ENCODE measurements around the gene GJC2. TPM values are rescaled to one million over a fixed set of nuclear protein-coding genes. Genes with fewer than 3 reads are reported as not detected.

The GJC2 gene
- total and polyA plus RNA-seq, 3 donors from 2014 or later, result 2.0 to 4.2 (median 2.6) TPM

DNA sequence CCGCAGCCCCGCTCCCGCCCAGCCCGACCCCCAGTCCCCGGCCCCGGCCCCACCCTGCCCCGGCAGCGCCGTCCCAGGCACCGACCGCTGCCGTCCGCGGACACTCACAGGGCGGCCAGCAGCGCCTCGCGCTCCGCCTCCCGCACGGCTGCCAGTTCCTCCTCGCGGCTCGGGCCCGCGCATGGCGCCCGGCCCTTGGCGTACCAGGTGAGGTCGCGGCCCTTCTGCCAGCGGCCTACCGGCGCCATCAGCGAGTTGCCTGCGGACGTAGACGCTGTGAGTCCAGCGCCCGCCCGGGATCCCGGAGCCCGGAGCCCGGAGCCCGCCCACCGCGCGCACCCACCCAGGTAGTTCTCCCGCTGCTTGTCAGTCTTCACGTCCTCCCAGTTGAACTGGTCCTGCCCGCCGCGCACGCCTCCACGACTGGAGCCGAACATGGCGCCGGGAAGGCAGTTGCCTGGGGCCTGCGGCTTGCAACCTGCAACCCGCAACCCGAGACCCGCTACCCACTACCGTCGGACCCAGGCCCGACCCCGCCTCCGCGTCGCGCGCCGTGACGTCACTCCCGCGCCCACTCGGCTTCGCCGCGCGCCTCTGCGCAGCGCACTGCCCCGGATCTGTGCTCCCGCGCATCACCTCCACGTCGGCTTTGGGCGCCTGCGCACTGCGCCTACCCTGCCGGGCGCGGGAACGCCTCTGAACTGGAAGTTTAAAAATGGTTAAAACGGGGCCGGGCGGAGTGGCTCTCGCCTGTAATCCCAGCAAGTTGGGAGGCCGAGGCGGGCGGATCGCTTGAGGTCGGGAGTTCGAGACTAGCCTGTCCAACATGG lies 46.7 kb upstream of the GJC2 start, which contains the start of gene C1orf35:
TSS of gene C1orf35 (minus strand) at position 535 of the 830 bp plus-strand sequence. CDS start at position 437, 98 bp downstream.
- no peaks in the 10 kb centered on the region for H3K9me3 ChIP-seq
- H3K4me3 ChIP-seq, result peak within 1 kb of the TSS; percentile 98
- no peaks in the 10 kb centered on the region for H3K27me3 ChIP-seq
- DNase-seq, result peak; percentile 94
- intact Hi-C loops (cut with DNase I; ENCODE audit: low total_unique reads), result no loop called here
- peaks cover 16% of the 10 kb centered on the region for H3K4me1 ChIP-seq
- TF ChIP-seq, protein P1, sequence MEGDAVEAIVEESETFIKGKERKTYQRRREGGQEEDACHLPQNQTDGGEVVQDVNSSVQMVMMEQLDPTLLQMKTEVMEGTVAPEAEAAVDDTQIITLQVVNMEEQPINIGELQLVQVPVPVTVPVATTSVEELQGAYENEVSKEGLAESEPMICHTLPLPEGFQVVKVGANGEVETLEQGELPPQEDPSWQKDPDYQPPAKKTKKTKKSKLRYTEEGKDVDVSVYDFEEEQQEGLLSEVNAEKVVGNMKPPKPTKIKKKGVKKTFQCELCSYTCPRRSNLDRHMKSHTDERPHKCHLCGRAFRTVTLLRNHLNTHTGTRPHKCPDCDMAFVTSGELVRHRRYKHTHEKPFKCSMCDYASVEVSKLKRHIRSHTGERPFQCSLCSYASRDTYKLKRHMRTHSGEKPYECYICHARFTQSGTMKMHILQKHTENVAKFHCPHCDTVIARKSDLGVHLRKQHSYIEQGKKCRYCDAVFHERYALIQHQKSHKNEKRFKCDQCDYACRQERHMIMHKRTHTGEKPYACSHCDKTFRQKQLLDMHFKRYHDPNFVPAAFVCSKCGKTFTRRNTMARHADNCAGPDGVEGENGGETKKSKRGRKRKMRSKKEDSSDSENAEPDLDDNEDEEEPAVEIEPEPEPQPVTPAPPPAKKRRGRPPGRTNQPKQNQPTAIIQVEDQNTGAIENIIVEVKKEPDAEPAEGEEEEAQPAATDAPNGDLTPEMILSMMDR (IDR thresholded peaks at IDR 0.05), result peak in 1 of 3 experiments; percentile 20
- peak; percentile 18 for TF ChIP-seq POLR2A (IDR thresholded peaks at IDR 0.05)
- peak within 1 kb of the TSS; percentile 90 to 93 for H3K27ac ChIP-seq
- no peaks in the 10 kb centered on the region for H3K36me3 ChIP-seq (ENCODE audit: low read depth, missing control alignments)
- 1% methylated on average over 22 to 75 of the region's 104 CpGs for WGBS, 2 donors

- Histone ChIP-seq H3K27ac (no peak overlapping the region), H3K27me3 (no peaks in the 10 kb centered on the region), H3K9me3 (no peaks in the 10 kb centered on the region), H3K36me3 (ENCODE audit: low read depth, missing control alignments) (no peaks in the 10 kb centered on the region), H3K4me1 (peaks cover 23% of the 10 kb centered on the region), H3K4me3 (no peak overlapping the region)
- intact Hi-C loops (cut with DNase I; ENCODE audit: low total_unique reads), result no loop called here
- 72 to 73% methylated on average over 6 to 7 of the region's 7 CpGs for WGBS, 2 donors
- TF ChIP-seq, protein P1 (IDR thresholded peaks at IDR 0.05), result no peak
- no peak for DNase-seq
Measured at GRCh38 chr1:228104526-228105269, 45.0 kb upstream of the GJC2 start.

DNA sequence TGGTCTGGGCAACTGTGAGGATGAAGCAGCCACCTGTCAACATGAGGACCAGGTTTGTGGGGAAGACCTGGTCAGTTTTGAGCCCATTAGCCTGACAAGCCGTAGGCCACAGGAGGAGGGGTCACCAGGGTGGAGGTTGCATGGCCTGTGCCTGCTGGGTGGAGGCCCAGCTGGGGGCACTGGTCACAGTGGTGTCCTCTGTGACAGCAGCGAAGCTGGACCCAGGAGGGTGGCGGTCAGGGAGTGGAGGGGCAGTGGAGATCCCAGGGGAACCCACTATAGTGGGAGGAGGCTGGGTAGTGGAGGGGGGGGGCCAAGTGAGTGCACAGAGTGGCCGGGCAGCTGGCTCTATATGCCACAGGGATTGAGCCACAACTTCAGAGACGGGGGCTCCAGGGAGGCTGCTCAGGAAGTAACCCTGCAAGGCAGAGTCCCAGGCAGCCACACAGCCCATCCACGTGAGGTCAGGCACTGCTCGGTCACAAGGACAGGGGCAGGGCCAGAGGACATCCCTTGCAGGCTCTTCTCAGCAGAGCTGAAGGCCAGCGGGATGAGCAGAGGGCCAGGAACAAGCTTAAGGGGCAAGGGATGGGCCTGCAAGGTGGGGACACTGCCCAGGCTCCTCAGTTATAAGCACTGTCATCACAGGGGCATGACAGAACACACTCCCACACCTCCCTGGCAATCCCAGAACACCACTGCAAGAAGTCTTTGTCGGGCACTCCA lies 44.3 kb upstream of the GJC2 start:
- TF ChIP-seq, protein P1 (IDR thresholded peaks at IDR 0.05), result no peak
- no peak for TF ChIP-seq POLR2A (IDR thresholded peaks at IDR 0.05)
- WGBS, 2 donors, result 58 to 77% methylated on average over 6 to 9 of the region's 9 CpGs
- intact Hi-C loops (cut with DNase I; ENCODE audit: low total_unique reads), result no loop called here
- Histone ChIP-seq H3K9me3 (no peaks in the 10 kb centered on the region), H3K36me3 (ENCODE audit: low read depth, missing control alignments) (no peaks in the 10 kb centered on the region), H3K4me1 (peaks cover 29% of the 10 kb centered on the region), H3K27ac (no peak overlapping the region), H3K27me3 (no peaks in the 10 kb centered on the region), H3K4me3 (no peak overlapping the region)
- no peak for DNase-seq

DNA sequence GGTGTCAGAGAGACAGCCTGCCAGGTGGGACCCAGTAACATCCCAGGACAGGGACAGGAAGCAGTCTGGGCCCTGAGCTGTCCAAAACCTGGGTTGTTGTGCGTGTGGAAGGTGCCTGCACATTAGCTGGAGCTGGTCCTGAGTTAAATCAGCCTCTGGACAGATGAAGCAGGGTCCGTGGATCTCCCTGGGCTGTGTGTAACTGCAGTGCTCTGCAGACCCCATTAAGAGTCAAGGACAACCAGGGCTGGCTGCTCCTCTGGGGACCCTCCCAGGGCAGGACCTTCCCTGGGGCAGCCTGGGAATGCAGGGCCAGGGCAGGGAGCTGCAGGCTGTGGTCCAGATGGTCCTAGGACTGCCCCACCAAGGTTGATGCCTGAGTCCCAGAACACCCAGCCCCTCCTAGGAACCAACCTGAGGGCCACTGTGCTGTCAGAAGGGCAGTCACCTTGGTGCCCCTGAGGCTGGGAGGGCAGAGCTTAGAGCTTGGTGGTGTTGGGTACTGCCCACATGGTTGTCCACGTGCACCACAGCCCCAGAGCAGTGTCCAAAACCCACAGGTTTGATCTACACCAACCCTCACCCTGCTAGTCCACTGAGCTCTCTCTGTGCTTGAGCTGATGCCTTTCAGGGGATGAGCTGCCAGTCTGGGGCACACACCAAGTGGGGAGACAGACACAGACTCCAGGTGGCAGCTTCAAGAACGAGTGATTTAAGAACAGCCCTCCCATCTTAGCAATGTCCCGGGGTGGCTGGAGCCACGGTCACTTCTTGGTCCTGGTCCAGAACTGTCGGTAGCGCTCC lies 43.5 kb upstream of the GJC2 start:
- peaks cover 29% of the 10 kb centered on the region for H3K4me1 ChIP-seq
- no peaks in the 10 kb centered on the region for H3K36me3 ChIP-seq (ENCODE audit: low read depth, missing control alignments)
- H3K27ac ChIP-seq, result no peak overlapping the region
- TF ChIP-seq, protein P1 (IDR thresholded peaks at IDR 0.05), result no peak
- TF ChIP-seq POLR2A (IDR thresholded peaks at IDR 0.05), result no peak
- WGBS, 2 donors, result 72 to 95% methylated on average over 6 to 8 of the region's 8 CpGs
- intact Hi-C loops (cut with DNase I; ENCODE audit: low total_unique reads), result no loop called here
- no peaks in the 10 kb centered on the region for H3K9me3 ChIP-seq
- no peak overlapping the region for H3K4me3 ChIP-seq
- H3K27me3 ChIP-seq, result no peaks in the 10 kb centered on the region
- no peak for DNase-seq

Data from testis (tissue), 3 donors.